GM06990 (cell line): ENCODE data around the gene FOXJ2.
A peak's percentile ranks its signal among the peaks of the same experiment; 100 is the strongest.
"Not testable (repeated sequence)": the region's sequence is repeated elsewhere in the genome, so short reads cannot be mapped to it uniquely, and the experiment has no call there.

Source experiments
- DNase-seq: peaks from one replicate; pipeline ENCODE4 v3.0.0-alpha.2; 2011; ENCODE audit not compliant: insufficient read length; ENCODE audit errors: extremely low read depth
- H3K27me3 ChIP-seq: replicated peaks from 2 replicates; pipeline ENCODE4 v1.6.0; 2011; ENCODE audit warnings: low read length; ENCODE audit not compliant: control insufficient read depth, insufficient read depth
- H3K36me3 ChIP-seq: 2 replicates; pipeline ENCODE4 v1.5.1; 2011; ENCODE audit warnings: low read length; ENCODE audit not compliant: control insufficient read depth, insufficient read depth
- H3K4me3 ChIP-seq: replicated peaks from 2 replicates; pipeline ENCODE4 v1.5.1; 2011; ENCODE audit warnings: low read depth, mild to moderate bottlenecking, control low read depth, low read length
- CTCF ChIP-seq: IDR thresholded peaks from 2 replicates; pipeline ENCODE4 v1.5.1; 2011; ENCODE audit warnings: low read length, control low read depth, mild to moderate bottlenecking, inconsistent platforms; ENCODE audit not compliant: insufficient read depth, poor library complexity, severe bottlenecking

Gene FOXJ2

GRCh38 chr12:8028267-8028666 is 4.2 kb upstream of the FOXJ2 start:
- DNase-seq, result no peak
- Histone ChIP-seq H3K27me3 (no peaks in the 10 kb centered on the region), H3K4me3 (no peak overlapping the region), H3K36me3 (no peaks in the 10 kb centered on the region)
- TF ChIP-seq CTCF, result no peak

GRCh38 chr12:8030189-8030588 is 2.3 kb upstream of the FOXJ2 start:
- TF ChIP-seq CTCF, result no peak
- no peaks in the 10 kb centered on the region for H3K36me3 ChIP-seq
- H3K4me3 ChIP-seq, result no peak overlapping the region
- no peaks in the 10 kb centered on the region for H3K27me3 ChIP-seq
- no peak for DNase-seq

- H3K36me3 ChIP-seq, DNase-seq, H3K27me3 ChIP-seq, H3K4me3 ChIP-seq: not testable (repeated sequence)
These were observed 1.5 kb upstream of the FOXJ2 start for GRCh38 chr12:8031017-8031416.

- TF ChIP-seq CTCF, result no peak
- peak overlapping the region; percentile 70 for H3K4me3 ChIP-seq
- no peak for DNase-seq
- H3K36me3 ChIP-seq, result no peaks in the 10 kb centered on the region
- H3K27me3 ChIP-seq, result no peaks in the 10 kb centered on the region
These were observed 659 bp upstream of the FOXJ2 start for GRCh38 chr12:8031872-8032241.

- TF ChIP-seq CTCF, result no peak
- DNase-seq, result peak; percentile 44
- Histone ChIP-seq H3K27me3 (no peaks in the 10 kb centered on the region), H3K4me3 (peak overlapping the region; percentile 89), H3K36me3 (no peaks in the 10 kb centered on the region)
These were observed 883 bp downstream of the FOXJ2 start for GRCh38 chr12:8033153-8034044.

- no peak for TF ChIP-seq CTCF
- no peaks in the 10 kb centered on the region; the same call in 1 of the 2 replicates for H3K36me3 ChIP-seq
- no peaks in the 10 kb centered on the region for H3K27me3 ChIP-seq
- DNase-seq, result no peak
- no peak overlapping the region for H3K4me3 ChIP-seq
These were observed 2.3 kb downstream of the FOXJ2 start for GRCh38 chr12:8034802-8035201.
